ELF-1 (cell line): ENCODE results near the gene ERG.

Source experiments
- DNase-seq: peaks from one replicate; pipeline ENCODE4 v3.0.0-alpha.2; 2016; ENCODE audit warnings: low read depth, low spot score

ERG gene

GRCh38 chr21:38333301-38334272 lies 164.7 kb downstream of the ERG start:
- no peak for DNase-seq

DNA sequence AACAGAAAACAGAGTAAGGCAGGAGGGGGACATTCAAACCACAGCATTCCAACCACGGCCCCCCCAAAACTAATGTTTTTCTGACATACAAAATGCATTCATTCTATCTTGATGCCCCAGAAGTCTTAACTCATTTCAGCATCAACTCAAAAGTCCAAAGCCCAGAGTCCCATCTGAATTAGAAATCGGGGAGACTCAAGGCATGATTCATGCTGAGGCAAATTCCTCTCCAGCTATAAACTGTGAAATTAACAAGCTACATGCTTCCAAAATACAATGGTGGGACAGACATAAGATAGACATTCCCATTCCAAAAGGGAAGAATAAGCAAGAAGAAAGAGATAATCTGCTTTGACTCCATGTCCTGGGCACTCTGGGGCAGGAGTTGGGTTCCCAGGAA lies 167.6 kb downstream of the ERG start:
- no peak for DNase-seq
